ENCODE data around the gene COPZ2. TPM values are rescaled to one million over a fixed set of nuclear protein-coding genes. Genes with fewer than 3 reads are reported as not detected.

COPZ2 gene
- total RNA-seq, 4 donors from 2014 or later, result 54.1 to 103 (median 76.9) TPM

- TF ChIP-seq, protein P1, sequence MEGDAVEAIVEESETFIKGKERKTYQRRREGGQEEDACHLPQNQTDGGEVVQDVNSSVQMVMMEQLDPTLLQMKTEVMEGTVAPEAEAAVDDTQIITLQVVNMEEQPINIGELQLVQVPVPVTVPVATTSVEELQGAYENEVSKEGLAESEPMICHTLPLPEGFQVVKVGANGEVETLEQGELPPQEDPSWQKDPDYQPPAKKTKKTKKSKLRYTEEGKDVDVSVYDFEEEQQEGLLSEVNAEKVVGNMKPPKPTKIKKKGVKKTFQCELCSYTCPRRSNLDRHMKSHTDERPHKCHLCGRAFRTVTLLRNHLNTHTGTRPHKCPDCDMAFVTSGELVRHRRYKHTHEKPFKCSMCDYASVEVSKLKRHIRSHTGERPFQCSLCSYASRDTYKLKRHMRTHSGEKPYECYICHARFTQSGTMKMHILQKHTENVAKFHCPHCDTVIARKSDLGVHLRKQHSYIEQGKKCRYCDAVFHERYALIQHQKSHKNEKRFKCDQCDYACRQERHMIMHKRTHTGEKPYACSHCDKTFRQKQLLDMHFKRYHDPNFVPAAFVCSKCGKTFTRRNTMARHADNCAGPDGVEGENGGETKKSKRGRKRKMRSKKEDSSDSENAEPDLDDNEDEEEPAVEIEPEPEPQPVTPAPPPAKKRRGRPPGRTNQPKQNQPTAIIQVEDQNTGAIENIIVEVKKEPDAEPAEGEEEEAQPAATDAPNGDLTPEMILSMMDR (IDR thresholded peaks at IDR 0.05; ENCODE audit: low read depth), result no peak
Observed at GRCh38 chr17:47992216-47992615, 45.4 kb downstream of the COPZ2 start.

DNA sequence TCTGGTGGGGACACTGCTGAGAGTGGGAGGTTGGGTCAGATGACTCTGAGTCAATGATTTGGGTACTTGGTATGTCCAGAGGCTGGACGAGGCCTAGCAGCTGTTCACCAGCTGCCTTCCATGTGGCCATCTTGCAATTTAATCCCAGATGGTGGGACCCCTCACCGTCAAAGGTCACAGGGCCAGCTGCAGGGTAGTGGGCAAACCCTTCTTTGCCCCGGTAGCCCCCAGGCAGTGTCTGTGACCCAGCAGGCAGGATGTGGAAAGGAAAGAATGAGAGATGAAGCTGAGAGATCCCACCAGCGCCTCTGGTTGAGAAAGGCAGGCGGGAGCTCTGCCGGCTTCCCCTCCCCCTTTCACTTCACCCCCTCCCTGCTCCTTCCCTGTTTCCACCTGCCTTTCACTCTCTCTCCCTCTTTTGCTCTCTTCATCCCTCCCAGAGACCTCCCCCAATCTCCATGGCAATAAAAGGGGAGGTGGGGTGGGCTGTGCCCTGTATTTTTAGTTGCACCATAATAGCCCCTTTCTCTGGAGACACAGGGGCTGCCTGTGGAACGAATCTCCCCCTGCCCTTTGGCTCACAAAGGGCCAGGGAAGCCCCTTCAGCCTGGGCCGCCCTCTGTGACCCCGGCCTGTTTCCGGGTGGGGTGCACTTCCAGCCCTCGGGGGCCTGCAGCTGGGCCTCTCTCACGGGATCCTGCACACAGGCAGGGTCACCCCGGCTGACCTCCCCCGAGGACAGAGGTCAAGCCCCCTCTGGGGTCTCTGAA lies 46.5 kb downstream of the COPZ2 start:
- TF ChIP-seq, protein P1 (IDR thresholded peaks at IDR 0.05; ENCODE audit: low read depth), result no peak

DNA sequence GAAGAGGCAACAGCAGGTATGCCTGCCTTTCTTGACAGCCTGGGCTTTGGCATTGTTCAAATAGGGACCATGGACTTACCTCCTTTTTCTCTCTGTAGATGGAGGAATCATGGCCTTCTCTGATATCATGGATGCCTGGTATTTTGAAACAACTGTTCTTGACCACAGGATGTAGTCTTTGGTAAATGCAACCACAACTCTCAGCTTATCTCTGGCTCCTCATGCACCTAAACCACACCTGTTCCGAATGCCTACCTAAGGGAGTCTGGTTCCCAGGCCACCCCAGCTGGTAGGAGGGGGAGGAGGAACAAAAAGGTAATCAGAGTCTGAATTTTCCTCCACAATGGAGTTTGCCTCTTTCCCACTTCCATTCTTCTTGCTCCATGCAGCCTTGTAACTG lies 47.9 kb downstream of the COPZ2 start:
- TF ChIP-seq, protein P1 (IDR thresholded peaks at IDR 0.05; ENCODE audit: low read depth), result no peak

- TF ChIP-seq, protein P1 (IDR thresholded peaks at IDR 0.05; ENCODE audit: low read depth), result no peak
Observed at GRCh38 chr17:47989159-47989558, 48.4 kb downstream of the COPZ2 start.

DNA sequence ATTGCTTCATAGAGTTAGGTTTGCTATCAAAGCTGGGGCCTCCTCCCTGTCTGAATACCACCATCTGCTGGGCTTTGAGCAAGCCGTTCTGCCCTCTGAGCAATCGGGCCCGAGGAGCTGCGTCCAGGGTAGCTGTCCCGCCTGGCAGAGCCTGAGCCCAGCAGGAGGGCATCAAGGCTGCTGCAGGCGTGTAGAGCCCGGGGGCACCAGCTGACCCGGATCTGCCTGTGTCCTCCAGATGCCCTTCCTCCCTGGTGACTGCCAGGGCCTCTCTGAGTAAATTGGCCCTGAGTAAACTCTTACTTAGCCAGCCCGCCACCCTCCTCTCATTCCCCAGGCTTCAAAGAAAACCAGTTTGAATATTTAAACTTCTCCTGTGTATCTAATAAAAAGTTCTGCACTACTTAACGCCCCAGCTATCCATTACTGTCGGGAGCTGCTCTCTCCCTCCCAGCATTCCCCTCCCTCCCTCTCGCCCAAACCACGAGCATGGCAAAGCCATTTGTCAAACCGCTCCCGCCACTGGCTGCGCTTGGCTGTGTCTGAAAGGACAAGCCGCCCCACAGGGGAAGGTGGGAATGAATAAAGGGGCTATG lies 50.3 kb downstream of the COPZ2 start:
- TF ChIP-seq, protein P1 (IDR thresholded peaks at IDR 0.05; ENCODE audit: low read depth), result no peak

- TF ChIP-seq, protein P1 (IDR thresholded peaks at IDR 0.05; ENCODE audit: low read depth), result no peak
Observed at GRCh38 chr17:47986520-47986919, 51.1 kb downstream of the COPZ2 start.

GRCh38 chr17:47983492-47984223 lies 53.9 kb downstream of the COPZ2 start:
- TF ChIP-seq, protein P1 (IDR thresholded peaks at IDR 0.05; ENCODE audit: low read depth), result no peak

All from subcutaneous adipose tissue (tissue), 4 donors.